Omental fat pad (tissue), 4 donors: Measurements from ENCODE around the gene IDE. TPM values are rescaled to one million over a fixed set of nuclear protein-coding genes. Genes with fewer than 3 reads are reported as not detected.

Source experiments
- ATAC-seq: fragments of 150-250 bp; one replicate; pipeline ENCODE4 v1.9.1; 2016; ENCODE audit warnings: mild to moderate bottlenecking, moderate library complexity; ENCODE audit not compliant: low FRiP score
- DNase-seq: peaks from one replicate; pipeline ENCODE4 v3.0.0-alpha.2; 2019; ENCODE audit warnings: low spot score
- CTCF ChIP-seq, 3 donors: fragments of 450-650 bp; IDR thresholded peaks; one replicate each; pipeline ENCODE4 v1.5.1; 2016 to 2017; ENCODE audit warnings: antibody characterized with exemption in 3 of 3, mild to moderate bottlenecking in 3 of 3, moderate library complexity in 2 of 3
- total RNA-seq, 4 donors: library from RNA; depleted of rRNA; stranded (reverse); fragments of >200 nt; gene quantifications; one replicate each; pipeline ENCODE4 v1.1.0, GENCODE V29; 2016

The IDE gene
- total RNA-seq, 4 donors from 2014 or later = 17.4 to 42.7 (median 21.8) TPM

GRCh38 chr10:92562424-92562823 lies 11.5 kb downstream of the IDE start:
- ATAC-seq = no peak
- TF ChIP-seq CTCF (IDR thresholded peaks at IDR 0.05) = no peak
- no peak for DNase-seq

GRCh38 chr10:92559046-92559445 lies 14.8 kb downstream of the IDE start:
- ATAC-seq (no peak), DNase-seq (no peak)
- no peak for TF ChIP-seq CTCF (IDR thresholded peaks at IDR 0.05)

GRCh38 chr10:92553959-92554358 lies 19.9 kb downstream of the IDE start:
- DNase-seq (no peak), ATAC-seq (no peak)
- TF ChIP-seq CTCF (IDR thresholded peaks at IDR 0.05) = no peak

GRCh38 chr10:92552310-92552709 lies 21.6 kb downstream of the IDE start:
- no peak for DNase-seq
- ATAC-seq = no peak
- TF ChIP-seq CTCF (IDR thresholded peaks at IDR 0.05) = no peak

- ATAC-seq = no peak
- no peak for DNase-seq
- TF ChIP-seq CTCF (IDR thresholded peaks at IDR 0.05) = no peak
Observed at GRCh38 chr10:92550924-92551323, 23.0 kb downstream of the IDE start.

- TF ChIP-seq CTCF (IDR thresholded peaks at IDR 0.05) = no peak
- DNase-seq = no peak
- ATAC-seq = no peak
Observed at GRCh38 chr10:92547676-92548075, 26.2 kb downstream of the IDE start.

- ATAC-seq (no peak), DNase-seq (no peak)
- no peak for TF ChIP-seq CTCF (IDR thresholded peaks at IDR 0.05)
Observed at GRCh38 chr10:92545556-92545955, 28.3 kb downstream of the IDE start.
